GM21367 (cell line): ENCODE measurements around the gene DIPK1A.

Experiments used
- ATAC-seq: cut with Tn5 transposase; IDR thresholded peaks from one replicate; pipeline ENCODE4 v1.9.1; 2021; ENCODE audit not compliant: unreplicated experiment

Gene DIPK1A

DNA sequence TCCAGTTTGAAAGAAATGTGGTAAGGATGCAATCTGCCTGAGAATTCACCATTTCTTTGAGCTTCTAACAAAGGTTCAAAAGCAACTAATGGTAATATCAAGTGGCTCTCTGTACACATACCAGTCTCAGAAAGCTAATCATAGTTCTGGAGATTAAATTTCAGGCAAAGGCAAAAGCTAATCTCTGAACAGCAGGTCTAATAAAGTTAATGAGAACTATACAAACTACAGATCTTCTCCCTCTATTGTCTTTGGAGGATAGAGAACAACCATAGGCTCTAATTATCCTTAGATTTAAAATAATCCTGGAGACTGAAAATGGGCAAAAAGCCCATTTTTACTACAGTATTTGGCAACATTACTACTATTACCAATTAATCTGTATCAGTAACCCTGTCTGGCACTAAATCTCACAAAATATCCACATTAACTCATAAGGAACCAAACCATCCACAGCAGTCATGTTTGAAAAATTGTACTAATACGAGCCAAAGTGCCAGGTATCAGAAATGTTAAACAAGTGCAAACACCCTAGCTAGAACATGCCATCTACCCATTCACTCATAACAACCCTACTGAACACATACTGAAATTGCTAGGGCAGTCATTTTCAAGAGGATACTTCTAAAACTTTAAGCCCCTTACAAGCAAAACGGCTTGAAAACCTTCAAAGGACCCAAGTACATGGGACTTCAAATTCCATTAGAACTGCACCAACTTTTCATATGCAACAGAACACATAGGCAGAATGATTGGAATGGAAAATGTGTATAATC, 4.8 kb downstream of the DIPK1A start:
- no peak for ATAC-seq

DNA sequence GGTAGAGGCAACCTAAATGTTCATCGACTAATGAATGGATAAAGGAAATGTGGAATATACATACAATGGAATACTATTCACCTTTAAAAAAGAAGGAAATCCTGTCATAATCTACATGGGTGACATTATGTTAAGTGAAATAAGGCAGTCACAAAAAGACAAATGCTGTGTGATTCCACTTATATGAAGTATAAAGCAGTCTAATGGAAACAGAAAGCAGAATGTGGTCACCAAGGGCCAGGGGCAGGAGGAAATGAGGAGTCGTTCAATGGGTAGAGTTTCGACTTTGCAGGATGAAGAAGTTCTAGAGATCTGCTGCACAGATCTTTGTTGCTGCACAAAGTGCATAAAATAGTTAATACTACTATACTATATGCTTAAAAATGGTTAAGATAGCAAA, 7.8 kb downstream of the DIPK1A start:
- peak; percentile 57 for ATAC-seq

DNA sequence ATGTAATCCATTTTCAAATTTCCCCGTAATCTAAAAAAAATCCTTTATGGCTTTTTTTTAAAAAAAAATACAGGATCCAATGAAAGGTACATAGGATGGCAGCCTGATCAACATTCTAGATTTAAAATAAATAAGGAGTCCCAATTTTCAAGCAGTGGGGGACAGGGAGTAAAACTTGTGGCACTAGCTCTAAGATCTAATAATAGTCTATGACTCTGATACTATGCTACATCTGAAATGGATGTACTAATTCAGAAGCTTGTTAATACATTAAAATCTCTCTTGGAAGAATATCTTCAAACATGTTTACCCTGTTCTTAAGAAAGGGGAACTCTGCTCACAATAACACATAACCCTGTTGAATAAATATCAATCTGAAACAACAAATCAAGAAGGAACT, 8.5 kb downstream of the DIPK1A start:
- no peak for ATAC-seq

DNA sequence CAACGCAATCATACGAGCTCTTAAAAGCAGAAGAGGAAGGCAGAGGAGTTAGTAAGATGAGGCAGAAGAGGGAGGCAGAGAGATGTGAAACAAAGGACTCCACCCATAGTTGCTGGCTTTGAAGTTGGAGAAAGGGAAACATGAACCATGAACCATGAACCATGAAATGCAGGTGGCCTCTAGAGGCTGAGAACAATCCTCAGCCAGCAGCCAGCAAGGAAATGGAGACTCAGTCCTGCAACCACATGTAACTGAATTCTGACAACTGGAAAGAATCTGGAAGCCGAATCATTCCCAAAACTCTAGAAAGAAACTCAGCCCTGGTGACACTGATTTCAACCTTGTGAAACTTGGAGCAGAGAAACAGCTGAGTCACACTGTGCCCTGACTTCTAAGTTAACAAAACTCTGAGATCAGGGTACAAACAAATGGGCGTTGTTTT, 10.1 kb downstream of the DIPK1A start:
- ATAC-seq, result peak; percentile 64

DNA sequence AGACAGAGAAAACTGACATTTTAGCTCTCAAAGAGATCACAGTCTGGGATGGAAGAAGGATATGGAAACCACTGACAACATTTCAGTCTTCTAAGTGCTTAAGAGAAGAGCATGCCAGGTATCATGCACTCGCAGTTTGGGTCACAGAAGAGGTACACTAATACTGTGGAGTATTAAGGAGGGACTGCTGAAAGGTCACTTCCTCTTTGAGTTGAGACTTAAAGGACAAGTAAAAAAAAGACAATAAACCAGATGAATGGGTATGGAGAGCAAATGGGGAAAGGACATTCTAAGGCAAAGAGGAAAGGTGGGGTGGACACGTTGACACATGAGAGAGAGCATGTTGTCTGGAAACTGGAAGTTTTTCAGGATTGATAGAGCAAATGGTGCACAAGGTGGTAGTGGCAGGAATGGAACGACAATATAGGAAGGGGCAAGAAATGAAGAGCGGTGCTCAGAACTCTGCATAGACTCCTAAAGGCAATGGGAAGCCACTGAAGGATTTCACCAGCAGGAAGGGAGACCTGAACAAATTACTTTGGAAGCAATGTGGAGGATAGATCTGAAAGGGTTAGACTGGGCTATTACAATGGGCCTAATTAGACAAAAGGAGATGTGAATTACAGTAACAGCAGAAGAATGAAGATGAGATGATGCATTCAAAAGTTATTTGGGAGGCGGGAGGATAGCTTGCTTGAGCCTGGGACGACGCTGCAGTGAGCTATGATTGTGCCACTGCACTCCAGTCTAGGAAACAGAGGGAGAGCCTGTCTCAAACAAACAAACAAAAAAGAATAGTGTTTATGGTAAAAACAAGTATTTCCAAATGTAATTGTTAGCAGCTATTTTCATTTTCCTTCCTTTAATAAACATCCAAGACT, 11.1 kb downstream of the DIPK1A start:
- peak; percentile 36 for ATAC-seq

DNA sequence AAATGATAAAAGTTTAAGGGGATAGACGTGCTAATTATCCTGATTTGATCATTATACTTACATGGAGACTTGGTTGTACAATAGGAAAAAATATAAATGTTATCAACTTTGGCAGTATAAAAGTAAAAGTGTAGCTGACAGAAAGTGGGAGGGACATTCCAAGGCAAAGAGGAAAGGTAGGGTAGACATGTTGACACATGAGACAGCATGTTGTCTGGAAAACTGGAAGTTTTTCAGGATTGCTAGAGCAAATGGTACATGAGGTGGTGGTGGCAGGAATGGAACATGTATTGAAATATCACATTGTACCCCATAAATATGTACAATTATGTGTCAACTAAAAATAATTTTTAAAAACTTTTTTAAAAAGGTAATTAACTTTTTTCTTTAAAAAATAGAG, 13.2 kb downstream of the DIPK1A start:
- ATAC-seq, result no peak

DNA sequence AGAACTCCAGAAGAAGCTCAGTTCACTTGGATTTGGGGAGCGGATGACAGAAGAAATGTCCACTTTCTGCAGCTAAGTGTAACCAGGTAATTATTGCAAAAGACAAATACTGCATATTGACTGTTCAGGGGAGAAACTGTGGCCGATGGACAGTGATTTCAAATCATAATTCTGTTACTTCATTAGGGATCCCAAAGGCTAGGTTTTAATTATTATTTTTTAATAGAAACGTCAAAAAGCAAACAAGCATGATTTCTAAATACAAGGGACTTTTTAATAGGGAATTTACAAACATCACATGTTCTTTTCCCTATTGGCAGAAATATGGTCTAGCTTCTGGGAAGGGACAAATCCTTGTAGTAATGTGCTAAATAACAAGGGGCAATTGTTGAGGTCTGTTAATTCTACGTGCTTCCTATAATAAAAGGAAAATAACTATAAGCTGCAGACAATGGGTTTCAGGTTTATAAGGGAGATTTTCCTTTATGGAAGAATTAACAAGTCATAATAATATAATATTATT, 15.5 kb downstream of the DIPK1A start:
- ATAC-seq, result no peak

DNA sequence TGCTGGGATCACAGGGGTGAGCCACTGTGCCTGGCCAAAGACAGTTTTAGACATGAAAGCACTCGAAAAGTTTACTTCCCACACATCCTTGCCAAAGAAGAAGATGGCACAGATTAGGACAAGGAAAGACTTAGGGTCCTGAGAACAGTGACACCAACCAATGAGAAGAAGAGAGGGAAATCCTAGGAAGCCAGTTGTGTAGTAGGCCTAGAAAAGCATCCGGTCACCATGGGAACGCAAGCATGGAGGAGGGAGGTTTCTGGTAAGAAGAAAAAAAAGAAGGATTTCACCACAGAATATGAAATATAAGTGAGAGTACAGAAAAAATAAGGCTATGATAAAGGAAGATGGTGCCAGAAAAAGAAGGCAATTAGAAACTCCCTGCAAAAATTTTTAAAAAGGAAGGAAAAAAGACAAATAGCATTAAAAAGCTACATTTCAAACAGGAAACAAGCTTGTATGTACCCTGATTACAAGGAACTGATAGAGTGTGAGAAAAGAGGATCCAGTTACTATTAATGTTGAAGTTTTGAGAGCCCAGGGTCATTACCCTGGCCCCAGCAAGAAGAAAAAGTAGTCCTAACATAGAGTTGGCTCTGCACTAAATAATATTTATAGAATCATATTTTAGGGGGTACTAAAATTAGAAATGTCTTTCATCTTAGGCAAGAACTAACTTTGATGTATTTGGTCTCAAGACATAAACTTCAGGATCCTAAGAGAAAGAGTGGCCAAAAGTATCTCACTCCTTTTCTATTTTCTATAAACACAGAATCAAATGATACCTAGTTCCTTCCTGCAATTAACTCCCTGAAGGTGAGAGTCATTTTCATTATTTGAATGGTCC, 16.1 kb downstream of the DIPK1A start:
- ATAC-seq, result no peak

DNA sequence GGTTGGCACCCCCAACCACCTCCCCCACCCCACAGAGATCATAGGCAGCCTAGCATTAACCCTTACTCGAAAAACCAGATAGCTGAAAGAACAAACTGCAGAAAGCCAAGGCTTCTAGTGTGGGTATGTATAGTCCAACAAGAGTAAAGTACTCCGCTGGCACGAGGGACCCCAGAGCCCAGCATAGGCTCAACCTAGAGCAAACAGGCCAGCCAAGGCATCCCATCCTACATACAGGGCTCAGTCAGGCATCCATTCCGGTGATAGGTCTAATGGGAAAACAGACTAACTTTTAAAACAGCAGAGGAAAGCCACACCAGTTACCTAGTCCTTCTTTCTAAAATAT, 17.8 kb downstream of the DIPK1A start:
- ATAC-seq, result no peak

DNA sequence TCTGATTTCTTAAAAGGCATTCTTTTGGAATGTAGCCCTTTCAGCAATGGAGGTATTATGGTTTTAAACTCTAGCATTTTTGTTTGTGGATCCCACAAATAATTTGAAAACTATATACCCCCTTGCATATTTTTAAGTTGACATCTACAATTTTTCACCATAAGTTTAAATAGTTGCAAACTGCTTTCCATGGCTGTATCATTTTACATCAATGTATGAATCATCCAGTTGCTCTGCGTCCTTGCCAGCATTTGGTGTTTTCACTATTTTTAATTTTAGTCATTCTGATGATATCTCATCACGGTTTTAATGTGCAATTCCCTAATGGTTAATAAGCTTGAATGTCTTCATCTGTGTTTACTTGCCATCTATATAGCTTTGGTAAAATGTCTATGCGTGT, 20.7 kb downstream of the DIPK1A start:
- ATAC-seq, result no peak

DNA sequence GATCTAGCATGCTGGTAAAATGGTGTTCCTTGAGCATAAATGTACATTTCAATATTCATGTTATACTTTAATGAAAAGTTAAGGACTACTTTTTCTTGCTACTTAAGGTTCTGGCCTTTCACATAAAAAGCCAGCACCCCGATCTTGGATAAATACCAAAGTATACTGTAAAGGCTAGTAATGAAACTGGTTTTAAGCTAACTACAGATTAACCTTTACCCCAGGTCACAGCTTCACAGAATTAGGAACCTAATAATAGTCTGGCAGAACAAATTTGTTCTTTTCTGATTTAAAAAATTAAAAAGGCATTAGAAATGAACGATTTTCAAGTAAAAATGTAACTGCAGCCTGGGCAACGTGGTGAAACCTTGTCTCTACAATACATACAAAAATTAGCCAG, 23.5 kb downstream of the DIPK1A start:
- ATAC-seq, result no peak

DNA sequence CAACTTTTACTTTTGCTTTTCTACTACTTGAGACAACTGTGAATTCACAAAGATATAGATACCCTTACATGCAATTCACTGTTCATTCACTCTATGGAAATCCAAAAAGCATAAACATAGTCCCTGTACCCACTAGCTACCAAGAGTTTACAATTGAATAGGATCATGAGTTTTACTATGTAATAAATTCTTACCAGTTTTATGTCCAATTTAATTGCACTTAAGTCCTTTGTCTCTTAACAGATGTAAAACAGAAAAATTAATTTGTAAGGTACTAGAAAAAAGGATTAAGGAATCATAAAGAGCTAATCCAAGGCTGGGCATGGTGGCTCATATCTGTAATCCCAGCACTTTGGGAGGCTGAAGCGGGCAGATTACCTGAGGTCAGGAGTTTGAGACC, 24.4 kb downstream of the DIPK1A start:
- ATAC-seq, result no peak

DNA sequence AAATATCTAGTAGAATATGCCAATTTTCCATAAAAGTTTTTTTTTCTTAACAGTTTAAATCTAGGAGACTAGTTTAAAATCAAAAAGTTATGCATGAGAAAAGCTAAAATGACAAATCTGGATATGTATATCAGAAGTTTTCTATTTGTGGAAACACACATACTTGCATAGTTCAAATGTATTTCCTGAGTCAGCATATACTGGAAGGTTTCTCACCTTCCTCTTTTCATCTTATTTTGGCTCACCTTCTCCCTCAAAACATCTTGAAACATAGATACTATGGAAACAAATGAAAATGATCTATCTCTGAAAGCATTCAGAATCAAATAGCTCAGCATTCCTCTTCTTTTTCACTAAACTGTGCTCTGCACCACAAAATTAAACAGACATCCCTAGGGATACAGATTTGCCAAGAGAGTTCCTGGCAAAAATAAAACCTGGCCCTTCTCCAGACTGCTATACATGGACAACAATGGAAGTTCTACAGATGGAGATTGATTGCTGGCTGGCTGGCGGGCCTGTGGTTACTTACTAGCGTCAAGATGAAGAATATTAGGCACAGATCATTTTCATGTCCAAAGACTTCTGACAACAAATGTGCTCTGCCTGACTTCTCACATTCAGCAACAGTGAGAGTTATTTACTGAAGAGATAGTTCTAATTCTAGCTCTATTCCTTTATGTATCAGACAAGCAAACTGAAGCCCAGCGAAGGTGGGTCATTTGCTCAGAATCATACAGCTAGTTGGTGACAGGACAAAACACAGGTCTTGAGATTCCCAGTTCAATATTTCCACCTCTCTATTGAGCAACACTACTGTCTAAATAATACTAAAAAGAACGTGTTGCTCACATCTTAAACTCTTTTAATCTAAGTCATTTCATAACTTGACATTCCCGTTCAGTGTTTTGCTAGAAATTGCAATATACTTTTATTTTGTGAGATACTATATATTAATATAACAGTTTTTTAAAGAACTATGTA, 26.6 kb downstream of the DIPK1A start:
- no peak for ATAC-seq

DNA sequence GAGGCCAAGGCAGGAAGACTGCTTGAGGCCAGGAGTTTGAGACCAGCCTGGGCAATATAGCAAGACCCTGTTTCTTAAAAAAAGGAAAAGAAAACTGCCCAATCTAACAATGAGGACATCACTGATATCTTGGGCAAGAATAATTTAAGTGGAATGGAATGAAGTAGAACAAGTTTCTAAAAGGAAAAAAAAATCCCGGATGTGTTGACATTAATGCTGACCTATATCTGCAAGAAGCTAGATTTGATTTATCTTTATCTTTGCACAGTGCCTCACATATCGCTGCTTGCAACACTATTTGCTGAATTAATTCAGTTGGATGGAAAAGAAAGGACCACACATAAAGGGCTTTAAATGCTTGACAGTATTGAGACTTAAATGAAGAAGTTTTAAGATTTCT, 27.8 kb downstream of the DIPK1A start:
- no peak for ATAC-seq

DNA sequence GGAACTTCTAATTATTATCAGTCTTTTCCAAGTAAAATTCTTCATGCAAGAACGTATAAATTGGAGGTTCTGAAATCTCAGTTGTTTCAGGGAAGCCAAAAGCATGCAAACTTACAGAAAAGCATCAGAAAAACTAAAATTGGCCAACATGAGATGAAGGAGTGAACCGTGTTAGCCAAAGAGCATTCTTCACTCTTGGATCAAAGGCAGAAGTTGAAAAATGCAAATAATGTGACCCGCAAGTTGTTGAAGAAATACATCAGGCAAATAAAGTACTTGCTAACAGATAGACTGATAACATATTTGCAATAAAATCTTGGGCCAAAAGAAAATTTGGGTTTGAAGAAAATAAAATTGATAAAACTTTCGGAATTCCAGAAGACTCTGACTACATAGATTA, 29.6 kb downstream of the DIPK1A start:
- ATAC-seq, result no peak

DNA sequence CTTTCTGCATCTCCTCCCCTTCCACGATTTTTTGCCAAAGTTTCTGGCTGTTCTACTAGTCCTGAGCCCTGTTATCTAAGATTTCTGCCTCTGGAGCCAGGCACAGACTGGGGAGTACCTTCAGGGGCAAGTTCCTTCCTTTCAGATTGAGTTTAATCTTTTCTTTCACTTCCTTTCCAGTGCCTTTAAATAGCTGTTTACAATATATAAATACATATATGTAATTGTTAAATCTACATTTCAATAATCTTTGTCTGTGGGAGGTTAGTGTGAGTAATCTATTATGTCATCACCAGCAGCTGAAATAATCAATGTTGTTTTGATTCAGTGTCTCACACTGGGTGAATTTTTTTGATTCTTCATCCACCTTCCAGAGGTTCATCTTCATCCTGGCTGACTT, 31.8 kb downstream of the DIPK1A start:
- peak; percentile 46 for ATAC-seq

DNA sequence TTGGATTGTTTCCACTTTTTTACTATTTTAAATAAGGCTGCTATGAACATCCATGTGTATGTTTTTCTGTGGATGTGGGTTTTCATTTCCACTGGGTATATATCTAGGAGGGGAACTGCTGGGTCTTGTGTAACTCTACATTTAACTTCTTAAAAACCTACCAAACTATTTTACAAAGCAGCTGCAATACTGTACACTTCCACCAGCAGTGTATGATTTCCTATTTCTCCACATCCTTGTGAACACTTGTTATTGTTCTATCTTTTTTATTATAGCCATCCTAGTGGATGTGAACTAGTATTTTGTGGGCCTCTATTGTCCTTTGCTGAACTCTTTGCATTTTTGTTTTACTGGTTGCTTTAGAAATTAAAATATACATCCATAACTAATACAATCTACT, 33.4 kb downstream of the DIPK1A start:
- ATAC-seq, result no peak

DNA sequence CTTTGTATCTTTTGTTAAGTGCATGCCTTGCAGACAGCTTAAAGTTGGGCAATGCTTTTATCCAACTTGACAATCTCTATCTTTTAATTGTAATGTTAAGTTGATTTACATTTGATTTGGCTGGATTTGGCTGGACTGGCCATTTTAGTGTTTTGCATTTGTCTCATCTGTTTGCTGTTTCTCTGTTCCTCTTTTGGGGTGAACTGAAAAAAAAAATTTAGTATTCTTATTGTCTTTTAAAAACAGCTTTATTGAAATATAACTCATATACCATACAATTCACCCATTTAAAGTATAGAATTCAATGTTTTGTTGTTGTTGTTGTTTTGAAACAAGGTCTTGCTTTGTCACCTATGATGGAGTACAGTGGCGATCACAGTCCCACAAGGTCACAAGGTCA, 34.4 kb downstream of the DIPK1A start:
- no peak for ATAC-seq

DNA sequence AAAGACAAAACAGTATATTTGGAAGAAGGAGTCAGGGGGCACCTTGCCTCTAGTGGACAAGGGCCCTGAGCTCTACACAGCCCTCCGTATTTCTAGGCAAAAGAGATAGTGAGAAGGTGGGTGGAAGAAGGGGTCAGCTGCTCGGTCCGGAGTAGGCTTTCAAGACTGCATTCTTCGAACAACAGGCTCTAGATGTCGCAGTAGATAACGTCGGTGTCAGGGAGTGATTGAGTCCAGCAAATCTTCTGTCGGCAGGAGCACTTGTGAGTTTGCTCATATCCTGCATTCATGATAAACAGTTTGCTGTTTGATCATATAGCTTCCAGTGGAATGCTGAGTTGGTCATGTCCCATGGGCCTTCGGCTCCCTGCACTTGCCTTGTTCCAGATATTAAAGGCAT, 36.8 kb downstream of the DIPK1A start:
- ATAC-seq, result no peak

DNA sequence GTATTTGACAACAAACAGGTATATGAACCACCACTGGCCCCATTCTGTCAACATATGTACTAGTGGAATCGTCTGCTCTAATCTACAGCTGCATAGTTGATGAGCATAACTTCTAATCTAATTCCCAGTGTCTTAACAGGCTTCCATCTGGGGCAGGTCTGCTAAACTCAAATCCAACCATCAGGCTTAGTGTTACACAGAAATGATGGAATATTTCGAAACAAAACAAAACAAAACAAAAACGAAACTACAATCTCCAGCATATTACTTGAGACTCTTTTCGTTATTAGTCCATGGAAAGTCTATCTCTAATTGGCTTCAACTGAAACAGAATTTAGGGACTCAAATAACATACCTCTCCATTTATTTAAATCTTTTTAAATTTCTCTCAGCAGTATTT, 37.6 kb downstream of the DIPK1A start:
- no peak for ATAC-seq
